Testis (tissue), 3 donors: Measurements from ENCODE around the gene F8. TPM values are rescaled to one million over a fixed set of nuclear protein-coding genes. Genes with fewer than 3 reads are reported as not detected.

Experiments
- DNase-seq: peaks from one replicate; pipeline ENCODE4 v3.0.0-alpha.2; 2019
- H3K27ac ChIP-seq, 2 donors: fragments of 200-600 bp; sonication (generic); one replicate each; pipeline ENCODE4 v1.5.1; 2019
- H3K27me3 ChIP-seq: fragments of 200-600 bp; sonication (generic); one replicate; pipeline ENCODE4 v1.5.1; 2019
- H3K36me3 ChIP-seq: fragments of 200-600 bp; sonication (generic); one replicate; pipeline ENCODE4 v1.5.1; 2017; ENCODE audit warnings: low read depth; ENCODE audit errors: missing control alignments
- H3K4me1 ChIP-seq: fragments of 200-600 bp; sonication (generic); one replicate; pipeline ENCODE4 v1.5.1; 2019
- H3K4me3 ChIP-seq, 2 donors: fragments of 200-600 bp; sonication (generic); one replicate each; pipeline ENCODE4 v1.5.1; 2017 to 2019
- H3K9me3 ChIP-seq: fragments of 200-600 bp; sonication (generic); one replicate; pipeline ENCODE4 v1.5.1; 2017
- CTCF ChIP-seq, 3 experiments: fragments of 450-650 bp in 2 of 3; fragments of 200-600 bp in 1 of 3; sonication (generic) in 1 of 3; IDR thresholded peaks; one replicate each; pipeline ENCODE4 v1.5.1; 2016 to 2019; ENCODE audit warnings: antibody characterized with exemption in 3 of 3, mild to moderate bottlenecking in 2 of 3, moderate library complexity in 1 of 3
- POLR2A ChIP-seq: fragments of 450-650 bp; IDR thresholded peaks from one replicate; pipeline ENCODE4 v1.6.1; 2017; ENCODE audit warnings: antibody characterized with exemption, mild to moderate bottlenecking, moderate library complexity
- WGBS, 2 donors: methylation state at CpG; one replicate each; pipeline ENCODE4 v1.1.5; 2018; 5-methylcytosine and 5-hydroxymethylcytosine counted together
- intact Hi-C: fragments of 100-400 bp; cut with DNase I; formaldehyde crosslinking; loops from one replicate; pipeline ENCODE4 v1.15.1; 2023; ENCODE audit warnings: low total_unique reads
- polyA plus RNA-seq: library from polyadenylated mRNA; stranded (reverse); fragments of 350-450 nt; fragmentation: Illumina TruSeq; extraction: RNeasy Lipid Tissue Mini Kit (QIAGEN cat#74804); gene quantifications from one replicate; pipeline ENCODE4 v1.2.3, GENCODE V29; 2014; ENCODE audit warnings: low read depth, low replicate concordance; ENCODE audit not compliant: insufficient read depth
- total RNA-seq, 2 donors: library from RNA; depleted of rRNA; stranded (reverse); fragments of >200 nt; gene quantifications; one replicate each; pipeline ENCODE4 v1.2.3, GENCODE V29; 2016

The F8 gene
- total and polyA plus RNA-seq, 3 donors from 2014 or later: 18.0 to 35.2 (median 25.0) TPM

GRCh38 chrX:155052738-155053498 is 30.4 kb upstream of the F8 start:
- no peaks in the 10 kb centered on the region for H3K9me3 ChIP-seq
- no peak overlapping the region for H3K27ac ChIP-seq
- no peaks in the 10 kb centered on the region for H3K4me1 ChIP-seq
- no peak for DNase-seq
- 88 to 91% methylated on average over 4 to 5 of the region's 5 CpGs for WGBS, 2 donors
- no peaks in the 10 kb centered on the region for H3K36me3 ChIP-seq
- intact Hi-C loops: no loop called here
- TF ChIP-seq CTCF (IDR thresholded peaks at IDR 0.05) (no peak), POLR2A (no peak)
- no peaks in the 10 kb centered on the region for H3K27me3 ChIP-seq
- no peak overlapping the region for H3K4me3 ChIP-seq

GRCh38 chrX:155048977-155049619 is 26.6 kb upstream of the F8 start:
- TF ChIP-seq POLR2A: no peak
- TF ChIP-seq CTCF (IDR thresholded peaks at IDR 0.05): peak in 1 of 3 experiments; percentile 26
- 38 to 63% methylated on average over 7 of the region's 9 CpGs for WGBS, 2 donors
- no peak overlapping the region for H3K4me3 ChIP-seq
- no peaks in the 10 kb centered on the region for H3K36me3 ChIP-seq
- intact Hi-C loops: no loop called here
- H3K9me3 ChIP-seq: no peaks in the 10 kb centered on the region
- H3K27me3 ChIP-seq: no peaks in the 10 kb centered on the region
- no peak overlapping the region for H3K27ac ChIP-seq
- DNase-seq: peak; percentile 70
- H3K4me1 ChIP-seq: no peaks in the 10 kb centered on the region

- Histone ChIP-seq H3K36me3 (no peaks in the 10 kb centered on the region), H3K9me3 (no peaks in the 10 kb centered on the region), H3K4me3 (no peak overlapping the region), H3K4me1 (no peaks in the 10 kb centered on the region), H3K27ac (no peak overlapping the region), H3K27me3 (no peaks in the 10 kb centered on the region)
- TF ChIP-seq POLR2A: no peak
- no peak for TF ChIP-seq CTCF (IDR thresholded peaks at IDR 0.05)
- intact Hi-C loops: no loop called here
- 87 to 93% methylated on average over 3 to 5 of the region's 5 CpGs for WGBS, 2 donors
- no peak for DNase-seq
Observed at GRCh38 chrX:155046811-155047528, 24.4 kb upstream of the F8 start.

GRCh38 chrX:155046129-155046810 is 23.7 kb upstream of the F8 start:
- no peak overlapping the region for H3K27ac ChIP-seq
- no peak overlapping the region for H3K4me3 ChIP-seq
- H3K27me3 ChIP-seq: no peaks in the 10 kb centered on the region
- H3K4me1 ChIP-seq: no peaks in the 10 kb centered on the region
- 90 to 93% methylated on average over 6 of the region's 6 CpGs for WGBS, 2 donors
- TF ChIP-seq CTCF (IDR thresholded peaks at IDR 0.05) (no peak), POLR2A (no peak)
- H3K36me3 ChIP-seq: no peaks in the 10 kb centered on the region
- DNase-seq: no peak
- intact Hi-C loops: no loop called here
- H3K9me3 ChIP-seq: no peaks in the 10 kb centered on the region
